Peyer's patch (tissue), 4 donors: ENCODE results near the gene P3H3.

Experiments
- CTCF ChIP-seq, 6 experiments: fragments of 450-650 bp in 4 of 6; fragments of 200-600 bp in 2 of 6; sonication (generic) in 1 of 6; IDR thresholded peaks; one replicate each; pipeline ENCODE4 v1.5.1; 2017 to 2019; ENCODE audit warnings: antibody characterized with exemption in 6 of 6, mild to moderate bottlenecking in 3 of 6, moderate library complexity in 1 of 6
- POLR2A ChIP-seq, 2 donors: fragments of 450-650 bp; IDR thresholded peaks; one replicate each; pipeline ENCODE4 v1.5.1; 2017; ENCODE audit warnings: antibody characterized with exemption in 2 of 2, mild to moderate bottlenecking in 2 of 2, moderate library complexity in 2 of 2

GRCh38 chr12:6832125-6832524 is 3.9 kb downstream of the P3H3 start:
- TF ChIP-seq POLR2A (IDR thresholded peaks at IDR 0.05), result no peak
- TF ChIP-seq CTCF (IDR thresholded peaks at IDR 0.05), result no peak
